Neural progenitor cell (in vitro differentiated cells): Measurements from ENCODE around the gene P4HA2.

Experiments used
- CTCF ChIP-seq: fragments of 200-600 bp; sonication (generic); IDR thresholded peaks from 2 replicates; pipeline ENCODE4 v1.5.1; 2017; ENCODE audit warnings: antibody characterized with exemption, mild to moderate bottlenecking
- EZH2 ChIP-seq: fragments of 200-600 bp; sonication (generic); IDR thresholded peaks from 2 replicates; pipeline ENCODE4 v1.6.1; 2017; ENCODE audit warnings: antibody characterized with exemption, mild to moderate bottlenecking, moderate library complexity
- EZH2phosphoT487 ChIP-seq: fragments of 200-600 bp; sonication (generic); IDR thresholded peaks from 2 replicates; pipeline ENCODE4 v1.6.1; 2017; ENCODE audit warnings: antibody characterized with exemption

DNA sequence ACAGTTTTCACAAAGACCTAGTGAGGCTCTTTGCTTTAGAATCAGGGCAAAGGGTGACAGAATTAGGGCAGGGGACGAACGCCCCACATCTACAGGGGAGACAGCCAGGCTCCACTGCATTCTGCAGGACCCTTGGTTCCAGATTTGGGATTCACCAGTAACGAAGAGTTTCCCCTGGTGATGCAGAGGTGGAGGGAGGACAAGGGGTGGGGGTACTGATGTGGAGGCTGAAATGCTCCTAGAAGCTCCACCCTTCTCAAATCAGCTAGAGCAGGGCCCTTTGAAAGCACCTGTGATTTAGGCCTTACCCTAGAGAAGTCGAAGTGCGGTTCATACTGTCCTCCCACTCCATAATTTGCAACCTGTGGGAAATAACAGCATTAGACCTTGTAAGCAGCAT is 29.1 kb downstream of the P4HA2 start:
- TF ChIP-seq CTCF: no peak
- TF ChIP-seq EZH2: no peak
- TF ChIP-seq EZH2phosphoT487: no peak
